Stimulated activated CD4-positive, alpha-beta T cell treated with anti-CD3 and anti-CD28 coated beads, Interleukin-4, amount 100 ng/mL, for 1 hour (primary cell): Measurements from ENCODE around the gene USP54.

Experiments used
- DNase-seq: peaks from one replicate; pipeline ENCODE4 v3.0.0-alpha.2; 2020

Gene USP54

GRCh38 chr10:73456187-73456890 lies 134.8 kb downstream of the USP54 start:
- no peak for DNase-seq

- no peak for DNase-seq
Observed at GRCh38 chr10:73449113-73449512, 142.0 kb downstream of the USP54 start.

- DNase-seq: no peak
Observed at GRCh38 chr10:73448384-73448783, 142.8 kb downstream of the USP54 start.
